ENCODE data around the gene LRGUK.
A peak's percentile ranks its signal among the peaks of the same experiment; 100 is the strongest.

LRGUK gene

DNA sequence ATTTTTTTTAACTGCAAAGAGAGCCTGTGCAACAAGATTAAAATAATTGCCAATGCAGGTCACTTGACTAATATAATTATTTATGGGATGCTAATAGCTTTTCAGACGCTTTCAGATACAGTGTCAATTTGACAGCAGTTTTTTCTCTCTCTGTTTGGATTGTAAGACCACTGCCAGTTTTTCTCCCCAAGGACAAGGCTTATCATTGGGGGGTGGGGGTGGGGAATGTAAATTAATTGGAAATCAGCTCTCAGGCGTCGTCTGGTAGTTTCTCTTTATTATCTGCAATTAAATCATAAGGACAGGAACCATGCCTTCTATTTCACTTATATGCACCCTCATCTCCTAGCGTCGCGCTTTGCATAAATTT is 559 bp upstream of the LRGUK start:
- no peak for DNase-seq

DNA sequence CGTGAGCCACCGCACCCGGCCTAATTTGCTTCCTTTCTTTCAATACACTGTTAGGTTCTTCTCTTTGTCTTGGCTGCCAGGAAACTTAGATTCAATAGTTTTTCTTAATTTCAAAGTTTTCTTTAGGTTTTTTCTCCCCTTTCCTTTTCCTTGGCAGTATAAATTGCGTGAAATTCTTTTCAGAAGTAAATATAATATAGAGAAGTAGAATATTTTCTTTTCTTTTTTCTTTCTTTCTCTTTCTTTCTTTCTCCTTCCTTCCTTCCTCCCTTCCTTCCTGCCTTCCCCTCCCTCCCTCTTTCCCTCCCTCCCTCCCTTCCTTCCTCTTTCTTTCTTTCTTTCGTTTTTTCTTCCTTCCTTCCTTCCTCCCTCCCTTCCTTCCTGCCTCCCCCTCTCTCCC is 1.7 kb downstream of the LRGUK start:
- DNase-seq, result no peak

- no peak for DNase-seq
These were observed 2.9 kb downstream of the LRGUK start for GRCh38 chr7:134129856-134130523.

GRCh38 chr7:134134004-134134403 is 6.9 kb downstream of the LRGUK start:
- DNase-seq, result no peak

- peak; percentile 9 for DNase-seq
These were observed 14.0 kb downstream of the LRGUK start for GRCh38 chr7:134140889-134141867.

- no peak for DNase-seq
These were observed 14.7 kb downstream of the LRGUK start for GRCh38 chr7:134141868-134142264.

DNA sequence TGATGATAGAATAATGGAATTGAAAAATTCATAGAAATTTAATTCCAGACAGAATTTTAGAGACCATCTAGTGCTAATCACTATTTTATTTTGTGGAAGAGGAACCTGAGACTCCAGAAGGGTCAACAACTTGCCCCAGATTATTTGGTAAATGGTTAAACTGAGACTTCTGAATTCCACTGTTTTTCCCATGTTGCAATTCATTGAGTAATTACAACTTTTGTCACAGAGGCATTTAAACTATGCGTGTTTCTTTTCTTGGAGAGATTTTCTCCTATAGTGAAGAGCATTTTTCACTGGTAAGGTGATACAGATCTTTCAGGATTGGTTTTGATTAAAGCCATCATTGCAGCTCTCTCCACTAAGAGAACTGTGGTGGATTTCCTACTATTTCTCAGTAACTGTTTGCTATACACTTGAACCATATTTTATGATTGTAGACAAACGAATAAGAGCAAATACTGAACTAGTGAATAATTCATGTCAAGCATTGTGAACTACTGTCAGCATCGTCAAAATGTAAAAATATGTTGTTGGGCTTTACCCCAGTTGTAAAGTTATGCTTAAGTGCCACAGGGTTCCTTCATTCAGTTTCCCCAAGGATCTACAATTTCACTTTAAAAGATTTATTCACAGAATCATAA is 26.5 kb downstream of the LRGUK start:
- no peak for DNase-seq

DNA sequence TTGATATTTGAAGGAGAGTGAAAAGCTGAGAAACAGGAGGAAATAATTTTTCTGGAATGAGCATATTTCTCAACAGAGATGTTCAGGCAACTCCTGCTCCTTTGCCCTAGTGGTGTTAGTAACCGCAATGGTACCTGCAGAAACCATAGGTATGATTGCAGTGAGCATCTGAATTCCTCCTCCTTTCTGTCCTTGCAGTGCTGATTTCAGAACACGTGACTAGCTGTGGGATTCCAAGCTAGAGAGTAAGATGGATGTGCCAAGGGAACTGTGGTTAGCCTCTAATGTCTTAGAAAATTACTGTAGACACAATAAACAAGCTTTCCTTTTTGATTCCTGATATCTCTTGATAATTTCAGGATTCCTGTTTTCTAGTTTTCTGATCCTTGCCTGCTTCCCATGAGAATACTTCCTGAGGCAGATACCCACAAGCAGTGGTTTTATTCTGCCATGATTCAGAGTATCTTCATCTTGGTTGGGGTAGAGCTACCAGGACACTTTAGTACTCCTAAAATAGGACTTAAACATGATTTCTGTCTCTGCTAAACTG is 27.5 kb downstream of the LRGUK start:
- DNase-seq, result no peak

DNA sequence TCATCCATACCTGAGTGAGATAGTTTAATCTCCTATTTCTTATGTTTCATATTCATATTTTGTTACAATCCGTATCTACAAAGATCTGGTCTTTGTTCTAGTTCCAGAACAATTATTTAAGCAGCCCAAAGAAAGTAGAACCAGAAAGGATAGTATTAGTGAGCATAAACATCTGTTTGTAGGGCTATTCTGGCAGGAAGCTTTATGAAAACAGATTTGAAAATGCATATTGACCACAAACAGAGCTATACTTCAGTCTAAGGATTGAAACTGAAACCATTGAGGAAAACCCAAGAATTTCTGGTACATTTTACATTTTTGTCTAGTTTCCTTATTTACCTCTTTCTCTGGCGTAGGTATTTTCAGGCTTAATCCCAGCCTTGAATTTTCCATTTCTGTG is 28.1 kb downstream of the LRGUK start:
- no peak for DNase-seq

GRCh38 chr7:134155871-134156270 is 28.7 kb downstream of the LRGUK start:
- DNase-seq, result no peak

DNA sequence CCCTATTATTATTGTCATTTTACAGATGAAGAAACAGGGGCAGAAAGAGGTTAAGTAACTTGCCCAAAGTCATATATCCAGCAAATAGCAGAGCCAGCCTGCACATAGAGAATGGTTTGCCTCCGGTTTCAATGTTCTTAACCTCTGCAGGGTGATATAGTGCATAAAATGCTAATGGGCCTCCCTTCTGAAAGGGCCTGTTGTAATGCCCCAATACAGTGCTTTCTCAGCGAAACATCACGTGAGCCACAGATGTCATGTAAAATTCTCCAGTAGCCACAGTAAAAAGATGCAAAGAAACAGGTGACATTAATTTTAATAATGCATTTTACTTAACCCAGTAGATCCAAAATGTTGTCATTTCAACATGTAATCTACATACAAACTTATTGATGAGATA is 38.1 kb downstream of the LRGUK start:
- DNase-seq, result no peak

DNA sequence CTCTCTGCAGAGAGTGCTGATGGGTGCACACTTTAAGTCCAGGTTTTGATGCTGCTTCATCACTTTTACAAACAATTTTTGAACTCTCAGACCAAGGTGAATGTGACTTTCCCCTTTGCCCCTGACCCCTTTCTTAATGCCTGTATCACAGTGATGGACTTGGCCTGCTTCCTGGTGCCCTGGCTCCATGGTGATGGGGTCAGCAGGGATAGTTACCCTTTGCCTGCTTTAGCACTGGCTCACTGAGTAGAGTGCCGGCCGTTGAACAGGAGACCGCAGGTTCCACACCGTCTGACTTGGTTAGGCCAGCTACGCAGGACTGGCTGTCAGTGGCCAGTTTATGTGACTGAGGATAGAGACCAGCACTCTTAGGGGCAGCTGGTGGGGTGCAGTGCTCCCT is 40.1 kb downstream of the LRGUK start:
- DNase-seq, result no peak

- no peak for DNase-seq
These were observed 40.7 kb downstream of the LRGUK start for GRCh38 chr7:134167841-134168240.

GRCh38 chr7:134174795-134175261 is 47.7 kb downstream of the LRGUK start:
- no peak for DNase-seq

DNA sequence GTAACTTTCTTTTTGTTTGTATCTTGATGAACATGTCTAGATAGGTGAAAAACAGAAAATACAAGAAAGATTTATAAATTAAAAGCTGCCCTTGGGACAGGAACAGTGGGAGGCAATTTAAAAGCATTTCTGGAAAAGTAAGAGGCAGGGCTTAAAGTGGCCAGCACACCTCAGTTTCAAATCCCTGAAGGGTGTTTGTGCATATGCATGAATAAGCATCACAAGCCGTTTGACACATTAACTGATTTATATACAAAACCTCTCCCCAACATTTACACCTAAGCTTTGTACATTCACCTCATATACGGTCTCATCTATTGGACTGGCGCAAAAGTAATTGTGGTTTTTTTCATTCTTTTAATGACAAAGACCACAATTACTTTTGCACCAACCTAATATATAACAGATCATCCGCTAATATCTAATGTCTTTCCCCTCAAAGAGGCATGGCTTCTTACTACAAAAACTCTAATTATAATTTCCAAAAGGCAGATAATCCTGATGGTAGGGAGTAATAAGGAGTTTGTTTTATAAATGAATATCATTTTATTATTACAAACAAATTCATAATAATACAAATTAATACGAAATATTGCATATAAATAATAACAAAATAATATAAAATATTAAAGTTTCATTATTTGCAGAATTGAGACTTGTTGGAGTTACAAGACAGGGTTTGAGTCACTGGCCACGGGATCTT is 48.3 kb downstream of the LRGUK start:
- no peak for DNase-seq

GRCh38 chr7:134176037-134176350 is 48.9 kb downstream of the LRGUK start:
- no peak for DNase-seq

DNA sequence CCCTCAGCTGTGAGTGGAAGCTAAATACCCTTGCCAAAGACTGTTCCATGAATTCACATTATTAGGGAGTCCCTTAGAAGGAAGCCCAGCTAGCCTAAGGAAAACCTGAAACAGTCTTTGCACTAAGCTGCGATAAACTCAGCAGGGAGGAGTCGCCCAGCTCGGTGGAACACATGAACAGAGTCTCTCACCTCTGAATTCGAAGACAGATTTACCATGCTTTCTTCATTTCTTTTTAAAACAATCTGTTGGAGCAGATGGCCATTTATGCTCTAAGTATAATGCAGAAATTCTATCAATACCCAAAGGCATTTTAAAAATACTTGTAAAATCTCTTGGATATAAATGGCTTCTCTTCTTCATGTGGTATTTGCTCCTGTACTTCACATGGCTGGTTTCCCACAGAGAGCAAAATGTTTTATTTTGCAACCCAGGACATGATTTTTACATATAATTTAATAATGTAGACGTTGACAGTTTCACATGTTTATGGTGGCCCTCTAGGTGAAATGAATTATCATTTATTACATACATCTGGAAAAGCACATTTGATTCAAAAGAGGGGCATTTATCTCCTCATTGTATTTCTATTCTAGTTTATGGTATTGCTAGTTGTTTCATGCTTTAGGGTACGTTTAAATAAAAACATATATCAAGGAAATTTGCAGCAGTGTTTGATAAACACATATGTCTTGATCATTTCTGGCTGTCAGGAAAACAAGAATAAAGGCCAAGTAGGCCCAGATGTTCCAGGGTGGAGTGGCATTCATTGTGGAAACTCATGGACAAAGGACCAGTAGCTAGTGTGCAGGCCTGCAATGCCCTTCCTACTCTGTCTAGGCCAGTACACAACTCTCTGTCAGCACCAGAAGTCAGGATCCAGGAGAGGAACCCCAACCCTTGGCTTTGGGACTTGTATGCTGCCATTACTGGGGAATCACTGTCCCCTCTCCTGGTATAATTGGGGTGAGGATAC is 52.2 kb downstream of the LRGUK start:
- no peak for DNase-seq

DNA sequence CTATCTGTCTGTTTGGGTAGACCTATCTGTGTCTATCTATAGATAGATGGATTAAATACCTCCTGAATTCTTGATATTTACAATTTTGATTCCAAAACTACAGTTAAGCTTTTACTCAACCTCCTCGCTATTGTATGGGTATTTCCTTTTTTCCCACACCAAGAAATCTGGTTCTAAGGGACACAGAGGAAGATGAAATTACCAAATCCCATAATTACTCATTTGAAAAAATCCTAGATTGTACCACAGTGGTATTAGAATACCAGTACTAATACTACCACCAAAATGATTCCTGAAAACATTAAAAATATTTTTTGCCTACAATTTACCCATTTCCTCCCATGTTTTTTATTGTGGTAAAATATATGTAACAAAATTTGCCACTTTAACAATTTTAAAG is 53.2 kb downstream of the LRGUK start:
- no peak for DNase-seq

- no peak for DNase-seq
These were observed 54.9 kb downstream of the LRGUK start for GRCh38 chr7:134182078-134182477.

DNA sequence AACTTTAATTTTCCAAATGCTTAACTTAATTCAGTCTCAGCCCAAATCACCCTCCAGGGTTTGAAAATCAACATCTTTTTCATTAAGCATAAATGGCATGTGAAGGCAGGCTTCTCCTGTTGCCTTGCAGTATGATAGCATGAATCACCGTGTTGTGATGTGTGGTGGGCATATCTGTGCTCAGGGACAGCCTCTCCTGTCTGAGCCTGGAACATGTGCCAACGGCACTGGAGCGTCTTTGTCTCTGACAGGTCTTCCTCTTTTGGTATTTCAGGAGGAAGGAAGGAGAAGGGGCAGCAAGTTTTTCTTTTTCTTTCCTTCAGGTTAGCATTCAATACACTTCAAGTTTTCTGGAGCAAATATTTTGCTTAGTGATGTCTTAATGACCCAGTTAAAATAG is 57.6 kb downstream of the LRGUK start:
- DNase-seq, result no peak

DNA sequence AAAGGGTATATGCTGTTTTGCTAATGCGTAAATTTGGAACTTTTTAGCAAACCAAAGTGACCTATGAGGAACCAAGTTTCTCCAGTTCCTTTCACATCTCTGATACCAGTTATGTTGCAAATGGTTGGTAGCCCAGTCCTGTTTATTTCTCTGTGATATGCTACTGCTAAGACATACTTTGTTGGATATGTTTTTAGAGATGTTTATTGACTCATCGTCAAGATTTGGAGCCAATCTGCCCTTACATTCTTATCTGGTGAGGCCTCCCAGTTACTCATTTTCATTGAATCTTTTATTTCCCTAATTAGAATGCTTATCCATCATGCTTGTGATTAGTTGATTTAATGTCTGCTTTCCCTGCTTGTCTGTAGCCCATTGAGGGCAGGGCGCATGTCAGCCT is 58.9 kb downstream of the LRGUK start:
- DNase-seq, result no peak

GRCh38 chr7:134186801-134187200 is 59.7 kb downstream of the LRGUK start:
- DNase-seq, result no peak
